GM19468 (cell line): ENCODE measurements around the gene HK3.

Experiments used
- ATAC-seq: cut with Tn5 transposase; IDR thresholded peaks from one replicate; pipeline ENCODE4 v1.9.1; 2021; ENCODE audit warnings: mild to moderate bottlenecking, moderate library complexity, moderate number of reproducible peaks; ENCODE audit not compliant: unreplicated experiment; ENCODE audit errors: extremely low read depth

HK3 gene

DNA sequence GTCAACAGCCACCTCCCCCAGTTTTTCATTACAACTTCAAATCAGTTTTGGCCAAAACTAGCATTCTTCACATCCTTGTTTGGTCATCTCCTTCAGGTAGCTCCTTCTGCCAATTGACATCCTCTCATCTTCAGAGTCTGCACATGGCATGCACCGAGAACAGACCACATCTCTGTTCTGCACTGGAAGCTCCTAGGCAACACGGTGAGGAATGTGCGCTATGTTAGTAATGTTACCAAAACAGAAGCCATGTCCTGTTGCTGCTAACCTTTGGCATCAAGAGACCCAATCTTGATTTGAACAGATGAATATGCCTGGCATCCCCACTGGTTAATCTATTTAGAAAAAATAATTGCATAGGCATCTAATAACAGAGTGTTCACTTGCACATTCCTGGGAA lies 5.1 kb upstream of the HK3 start:
- no peak for ATAC-seq

DNA sequence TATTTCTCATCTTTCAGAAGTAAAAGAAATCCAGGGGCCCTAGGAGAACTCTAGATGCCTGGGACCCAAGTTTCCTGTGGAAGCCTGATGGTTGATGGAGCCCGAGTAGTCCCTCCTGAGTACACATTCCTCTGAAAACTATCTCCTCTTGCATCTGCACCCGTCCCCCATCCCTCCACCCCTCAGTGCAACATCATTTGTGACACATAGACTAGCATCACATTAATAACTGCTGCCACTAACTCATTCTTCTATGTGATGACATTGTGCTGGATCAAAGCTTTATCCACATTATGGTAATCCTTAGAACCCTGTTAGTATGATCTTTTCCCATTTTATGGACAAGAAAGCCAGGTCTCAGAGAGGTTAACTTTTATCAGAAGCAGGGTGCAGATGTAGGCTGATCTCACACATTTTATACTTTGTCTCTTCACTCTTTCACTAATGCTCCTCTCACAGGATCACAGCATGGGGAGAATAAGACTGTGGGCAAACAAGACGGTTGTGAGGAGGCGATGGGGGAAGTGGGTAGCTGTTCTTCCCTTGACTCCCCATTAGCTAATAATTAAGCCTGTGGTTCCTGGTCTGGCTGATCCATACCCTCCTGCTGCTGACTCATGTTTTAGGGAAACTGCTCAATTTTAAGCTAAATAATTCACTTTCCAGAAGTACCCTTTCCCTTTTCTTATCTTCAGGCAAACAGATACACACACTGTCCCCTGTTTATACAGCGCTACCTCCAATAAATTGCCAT lies 3.9 kb upstream of the HK3 start:
- no peak for ATAC-seq

- no peak for ATAC-seq
Observed at GRCh38 chr5:176902102-176902814, 3.1 kb upstream of the HK3 start.

DNA sequence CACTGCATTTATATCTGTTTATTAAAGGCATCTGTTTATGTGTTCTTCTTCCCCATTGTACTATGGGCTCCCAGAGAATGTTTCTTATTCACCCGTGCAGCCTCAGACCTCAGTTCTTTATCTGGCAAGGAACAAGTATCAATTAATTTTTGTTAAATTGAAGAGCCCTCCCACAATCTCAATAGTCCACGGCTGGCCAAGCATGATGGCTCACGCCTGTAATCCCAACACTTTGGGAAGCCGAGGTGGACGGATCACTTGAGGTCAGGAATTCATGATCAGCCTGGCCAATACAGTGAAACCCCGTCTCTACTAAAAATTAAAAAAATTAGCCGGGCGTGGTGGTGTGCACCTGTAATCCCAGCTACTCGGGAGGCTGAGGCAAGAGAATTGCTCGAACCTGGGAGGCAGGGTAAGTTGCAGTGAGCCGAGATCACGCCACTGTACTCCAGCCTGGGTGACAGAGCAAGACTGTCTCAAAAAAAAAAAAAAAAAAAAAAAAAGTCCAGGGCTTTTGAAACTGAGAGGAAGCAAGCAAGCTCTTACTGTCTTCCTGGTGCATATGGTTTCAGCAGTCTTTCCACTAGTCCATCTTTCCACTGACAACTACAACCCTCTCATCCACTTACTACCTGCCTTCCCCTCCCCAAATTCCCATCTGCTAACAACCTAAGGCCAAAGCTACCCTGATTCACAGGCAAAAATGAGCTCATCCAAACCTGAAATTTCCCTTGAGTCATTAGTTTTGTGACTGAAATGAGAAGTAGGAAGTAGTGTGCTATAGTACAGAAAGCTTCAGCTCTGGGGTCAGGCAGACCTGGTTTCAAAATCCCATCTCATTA lies 2.3 kb upstream of the HK3 start:
- no peak for ATAC-seq

DNA sequence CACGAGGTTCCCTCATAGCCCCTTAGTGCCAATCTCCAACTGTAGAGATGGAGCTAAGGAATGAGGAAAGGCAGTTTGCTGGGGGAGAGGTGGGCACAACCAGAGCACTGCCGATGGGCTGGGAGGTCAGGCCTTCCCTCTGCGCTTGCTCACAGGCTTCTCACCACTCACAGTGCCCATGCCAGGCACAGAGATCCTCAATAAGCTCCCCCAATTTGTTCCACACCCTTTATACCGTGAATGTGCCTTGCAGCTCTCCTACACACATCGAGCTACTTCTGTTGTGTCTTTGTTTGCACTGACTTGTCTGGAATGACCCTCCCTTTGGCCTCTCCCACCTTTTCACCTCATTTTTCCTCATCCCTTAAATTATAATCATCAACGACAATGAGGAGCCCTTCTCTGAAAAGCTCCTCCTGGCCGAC lies 1.6 kb upstream of the HK3 start:
- no peak for ATAC-seq

DNA sequence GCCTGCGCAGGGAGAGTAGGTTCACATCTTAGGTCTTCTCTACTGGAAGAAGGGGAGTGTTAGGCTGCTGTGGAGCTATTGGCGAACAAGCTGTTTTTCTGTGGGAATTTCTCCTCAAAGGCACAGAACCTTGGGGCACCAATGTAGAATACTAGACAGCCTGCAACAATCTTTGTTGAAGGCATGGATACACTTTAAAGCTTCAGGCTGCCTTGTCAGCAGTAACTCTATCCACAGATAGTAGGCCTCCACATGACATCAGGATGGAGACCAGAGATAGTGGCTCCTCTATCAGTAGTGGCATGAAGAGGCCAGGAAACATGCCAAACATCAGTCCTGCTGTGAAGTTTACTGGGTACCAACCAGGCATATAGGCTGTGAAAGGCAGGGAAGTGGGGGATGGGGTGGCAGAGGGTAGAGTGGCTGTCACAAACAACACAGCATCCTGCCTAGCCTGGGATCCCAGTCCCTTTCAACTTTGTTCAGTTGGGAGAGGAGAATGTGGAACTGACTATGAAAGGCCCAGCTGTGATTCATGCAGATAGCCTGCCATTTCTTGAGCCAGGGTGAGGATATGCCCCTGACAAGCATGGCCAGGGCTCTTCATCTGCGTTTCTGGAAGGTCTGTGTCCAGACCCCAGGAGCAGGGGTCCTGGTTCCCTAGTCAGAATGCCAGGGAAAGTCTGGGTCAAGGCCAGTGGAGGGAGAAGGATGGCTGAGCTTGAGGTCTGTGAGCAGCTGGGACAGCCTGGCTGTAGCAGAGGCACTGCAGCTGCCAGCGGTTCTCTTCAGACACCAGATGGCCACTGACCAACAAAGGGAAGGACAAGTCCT lies 1.0 kb upstream of the HK3 start:
- no peak for ATAC-seq

DNA sequence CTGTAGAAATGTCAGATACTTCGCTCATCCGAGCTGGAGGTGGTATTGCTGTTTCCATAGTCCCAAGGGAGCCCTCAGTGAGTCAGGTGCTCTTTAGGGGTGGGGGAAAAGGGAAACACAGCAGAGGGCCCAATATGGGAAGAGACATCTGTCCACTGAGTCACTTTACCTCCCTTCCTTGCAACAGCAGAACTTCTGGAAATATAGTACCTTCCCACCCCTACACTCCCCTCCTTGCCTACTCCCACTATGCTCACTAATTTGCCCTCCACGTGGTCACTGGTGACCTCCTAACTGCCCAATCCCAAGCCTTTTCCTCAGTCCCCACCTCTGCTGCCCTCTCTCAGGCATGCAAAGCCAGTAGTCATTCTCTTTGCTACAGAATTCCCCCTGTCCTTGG lies 1.9 kb downstream of the HK3 start:
- no peak for ATAC-seq

- ATAC-seq, result no peak
Observed at GRCh38 chr5:176895831-176896230, 3.3 kb downstream of the HK3 start.

GRCh38 chr5:176894298-176894697 lies 4.8 kb downstream of the HK3 start:
- ATAC-seq, result no peak

- ATAC-seq, result no peak
Observed at GRCh38 chr5:176892663-176893062, 6.5 kb downstream of the HK3 start.

- ATAC-seq, result no peak
Observed at GRCh38 chr5:176891331-176891958, 7.7 kb downstream of the HK3 start.

GRCh38 chr5:176890455-176891330 lies 8.5 kb downstream of the HK3 start:
- ATAC-seq, result no peak

GRCh38 chr5:176889321-176890280 lies 9.5 kb downstream of the HK3 start:
- ATAC-seq, result no peak

GRCh38 chr5:176888865-176889165 lies 10.3 kb downstream of the HK3 start:
- ATAC-seq, result no peak

DNA sequence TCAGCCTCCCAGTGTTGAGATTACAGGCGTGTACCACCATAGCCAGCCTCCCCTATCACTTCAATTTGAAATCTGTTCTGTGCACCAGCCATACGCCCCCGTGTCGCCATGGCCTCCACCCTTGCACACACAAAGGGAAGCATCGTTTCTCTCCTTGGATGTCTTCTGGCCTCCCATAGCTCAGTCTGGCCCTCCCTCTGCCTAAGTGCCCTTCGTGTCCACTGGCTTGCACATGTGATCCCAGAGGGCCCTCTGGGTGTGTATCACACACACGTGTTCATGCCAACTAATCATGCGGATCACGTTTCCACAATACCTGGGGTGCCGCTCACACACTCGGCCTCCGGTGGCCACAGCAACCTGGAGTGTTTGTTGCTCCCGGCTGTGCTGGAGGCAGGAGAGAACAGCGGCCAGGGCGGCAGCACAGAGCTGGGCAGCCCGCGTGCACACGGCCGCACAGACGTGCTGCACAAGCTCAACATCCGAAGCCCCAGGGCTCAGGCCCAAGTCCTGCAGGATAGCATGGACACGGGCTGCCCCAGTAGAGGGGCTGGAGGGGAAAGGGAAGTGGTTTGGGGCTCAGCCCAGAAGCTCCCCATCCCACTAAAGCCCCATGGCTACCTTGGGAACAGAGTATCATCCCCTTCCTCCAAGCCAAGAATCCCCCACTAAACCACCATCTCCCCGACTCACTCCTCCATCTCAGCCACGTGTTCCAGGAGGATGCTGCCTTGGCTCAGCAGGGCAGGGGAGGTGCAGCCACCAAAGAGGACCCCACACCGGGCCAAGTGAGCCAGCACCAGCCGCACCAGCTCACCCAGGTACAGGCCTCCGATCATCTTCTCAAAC lies 10.9 kb downstream of the HK3 start:
- no peak for ATAC-seq

DNA sequence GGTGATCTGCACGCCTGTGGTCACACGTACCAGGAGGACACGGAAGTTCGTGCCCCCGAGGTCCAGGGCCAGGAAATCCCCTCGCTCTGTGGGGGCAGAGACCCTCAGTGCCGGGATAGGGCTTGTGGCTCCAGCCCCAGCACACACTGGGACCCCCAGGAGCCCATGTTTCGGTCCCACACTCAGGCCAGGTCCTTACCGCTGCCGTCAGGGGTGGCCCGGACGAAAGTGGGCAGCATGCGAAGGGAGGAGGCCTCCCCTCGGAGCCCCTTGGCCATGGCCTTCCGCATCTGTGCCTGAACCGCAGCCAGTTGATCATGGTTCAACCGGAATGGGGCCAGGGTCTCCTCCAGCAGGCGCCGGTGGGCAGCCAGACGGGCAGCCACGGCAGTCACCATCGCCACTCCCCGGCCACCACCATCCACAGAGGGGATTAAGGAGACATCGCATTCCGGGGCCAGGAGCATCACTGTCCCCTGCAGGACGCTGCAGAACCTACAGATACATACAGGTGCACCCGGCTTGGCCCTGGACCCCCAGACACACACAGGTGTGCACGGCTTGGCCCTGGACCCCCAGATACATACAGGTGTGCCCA lies 11.8 kb downstream of the HK3 start:
- ATAC-seq, result no peak
